Smooth muscle cell of the pulmonary artery (primary cell): ENCODE results near the gene CRP. TPM values are rescaled to one million over a fixed set of nuclear protein-coding genes. Genes with fewer than 3 reads are reported as not detected.

Experiments used
- total RNA-seq: library from RNA; depleted of rRNA; stranded (reverse); fragments of >200 nt; gene quantifications from 2 replicates; pipeline ENCODE4 v1.2.3, GENCODE V29; 2014

CRP gene
- total RNA-seq, result not detected in 2 replicates

GRCh38 chr1:159714529-159714928, at the start of gene CRP:
Gene CRP (minus strand): TSS chr1:159714589. CDS start chr1:159714485, 104 bp downstream.

Other genes with a start within 250 kb of the CRP start
- not detected in 2 replicates for gene OR10J5, start 178.6 kb downstream of the CRP start, total RNA-seq
- gene APCS, start 126.8 kb downstream of the CRP start, total RNA-seq, result not detected in 2 replicates
- 11.3 and 14.6 TPM in 2 replicates for gene DUSP23, start 66.4 kb upstream of the CRP start, total RNA-seq
- gene FCRL6, start 87.8 kb upstream of the CRP start, total RNA-seq, result not detected in 2 replicates
- gene SLAMF8, start 112.3 kb upstream of the CRP start, total RNA-seq, result not detected in 2 replicates
- gene VSIG8, start 148.1 kb upstream of the CRP start, total RNA-seq, result 0.07 TPM in 1 of 2 replicates, not detected in the other
- gene CFAP45, start 185.6 kb upstream of the CRP start, total RNA-seq, result 0.39 and 0.73 TPM in 2 replicates
- 326 and 427 TPM in 2 replicates for gene TAGLN2, start 210.9 kb upstream of the CRP start, total RNA-seq
- 0.36 TPM in 1 of 2 replicates, not detected in the other for gene IGSF9, start 231.0 kb upstream of the CRP start, total RNA-seq
- gene SLAMF9, start 239.6 kb upstream of the CRP start, total RNA-seq, result 0.26 and 0.59 TPM in 2 replicates